Peyer's patch (tissue), 4 donors: ENCODE measurements around the gene SIGLEC15. TPM values are rescaled to one million over a fixed set of nuclear protein-coding genes. Genes with fewer than 3 reads are reported as not detected.

Experiments
- DNase-seq, 3 donors: peaks; one replicate each; pipeline ENCODE4 v3.0.0-alpha.2; 2017 to 2019
- H3K27ac ChIP-seq, 4 donors: fragments of 200-600 bp; sonication (generic); one replicate each; pipeline ENCODE4 v1.5.1; 2016 to 2019
- H3K27me3 ChIP-seq, 2 donors: fragments of 200-600 bp; sonication (generic); one replicate each; pipeline ENCODE4 v1.5.1; 2019
- H3K36me3 ChIP-seq, 3 donors: fragments of 200-600 bp; sonication (generic); one replicate each; pipeline ENCODE4 v1.5.1; 2016 to 2019
- H3K4me1 ChIP-seq, 4 donors: fragments of 200-600 bp; sonication (generic); one replicate each; pipeline ENCODE4 v1.5.1; 2016 to 2019
- H3K4me3 ChIP-seq, 4 donors: fragments of 200-600 bp; sonication (generic); 1 replicate in 3 of 4; 2 replicates in 1 of 4; pipeline ENCODE4 v1.5.1; 2016 to 2019; ENCODE audit warnings: mild to moderate bottlenecking in 1 of 4
- H3K9me3 ChIP-seq, 4 donors: fragments of 200-600 bp; sonication (generic); one replicate each; pipeline ENCODE4 v1.5.1; 2016 to 2019; ENCODE audit warnings: mild to moderate bottlenecking in 1 of 4
- POLR2A ChIP-seq, 2 donors: fragments of 450-650 bp; IDR thresholded peaks; one replicate each; pipeline ENCODE4 v1.5.1; 2017; ENCODE audit warnings: antibody characterized with exemption in 2 of 2, mild to moderate bottlenecking in 2 of 2, moderate library complexity in 2 of 2
- total RNA-seq, 4 donors: library from RNA; depleted of rRNA; stranded (reverse); fragments of >200 nt; gene quantifications; one replicate each; pipeline ENCODE4 v1.1.0, GENCODE V29; 2016
- TF ChIP-seq, protein P1 (sequence below), 6 experiments: fragments of 450-650 bp in 4 of 6; fragments of 200-600 bp in 2 of 6; sonication (generic) in 1 of 6; IDR thresholded peaks; one replicate each; pipeline ENCODE4 v1.5.1; 2017 to 2019; ENCODE audit warnings: antibody characterized with exemption in 6 of 6, mild to moderate bottlenecking in 3 of 6, moderate library complexity in 1 of 6

Gene SIGLEC15
- total RNA-seq, 4 donors from 2014 or later: 0.47 TPM; not detected in 3

DNA sequence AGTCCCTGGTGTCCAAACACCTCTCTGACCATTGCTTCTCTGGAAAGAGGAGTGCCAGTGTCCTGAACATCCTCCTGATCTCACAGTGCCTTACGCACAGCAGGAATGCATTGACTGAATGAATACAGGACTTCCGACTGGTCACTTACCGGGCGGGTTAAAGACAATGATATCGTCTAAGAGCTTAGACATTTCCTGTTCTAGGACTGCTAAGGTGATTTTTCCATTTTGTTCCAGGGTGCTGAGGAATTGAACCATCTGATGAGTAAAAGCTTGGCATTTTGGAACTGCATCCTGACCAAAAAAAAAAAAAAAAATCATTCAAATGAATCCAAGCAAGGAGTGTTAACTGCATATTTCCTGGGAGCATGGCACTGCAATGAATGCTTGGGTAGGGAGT is 40.0 kb downstream of the SIGLEC15 start:
- no peak for TF ChIP-seq POLR2A (IDR thresholded peaks at IDR 0.05)
- TF ChIP-seq, protein P1, sequence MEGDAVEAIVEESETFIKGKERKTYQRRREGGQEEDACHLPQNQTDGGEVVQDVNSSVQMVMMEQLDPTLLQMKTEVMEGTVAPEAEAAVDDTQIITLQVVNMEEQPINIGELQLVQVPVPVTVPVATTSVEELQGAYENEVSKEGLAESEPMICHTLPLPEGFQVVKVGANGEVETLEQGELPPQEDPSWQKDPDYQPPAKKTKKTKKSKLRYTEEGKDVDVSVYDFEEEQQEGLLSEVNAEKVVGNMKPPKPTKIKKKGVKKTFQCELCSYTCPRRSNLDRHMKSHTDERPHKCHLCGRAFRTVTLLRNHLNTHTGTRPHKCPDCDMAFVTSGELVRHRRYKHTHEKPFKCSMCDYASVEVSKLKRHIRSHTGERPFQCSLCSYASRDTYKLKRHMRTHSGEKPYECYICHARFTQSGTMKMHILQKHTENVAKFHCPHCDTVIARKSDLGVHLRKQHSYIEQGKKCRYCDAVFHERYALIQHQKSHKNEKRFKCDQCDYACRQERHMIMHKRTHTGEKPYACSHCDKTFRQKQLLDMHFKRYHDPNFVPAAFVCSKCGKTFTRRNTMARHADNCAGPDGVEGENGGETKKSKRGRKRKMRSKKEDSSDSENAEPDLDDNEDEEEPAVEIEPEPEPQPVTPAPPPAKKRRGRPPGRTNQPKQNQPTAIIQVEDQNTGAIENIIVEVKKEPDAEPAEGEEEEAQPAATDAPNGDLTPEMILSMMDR (IDR thresholded peaks at IDR 0.05): no peak
- no peak for DNase-seq
- Histone ChIP-seq H3K4me3 (no peak overlapping the region), H3K27me3 (no peaks in the 10 kb centered on the region), H3K36me3 (peaks cover 0 to 71% (median 0%) of the 10 kb centered on the region in 3 donors), H3K27ac (no peak overlapping the region), H3K9me3 (no peaks in the 10 kb centered on the region), H3K4me1 (no peaks in the 10 kb centered on the region)

DNA sequence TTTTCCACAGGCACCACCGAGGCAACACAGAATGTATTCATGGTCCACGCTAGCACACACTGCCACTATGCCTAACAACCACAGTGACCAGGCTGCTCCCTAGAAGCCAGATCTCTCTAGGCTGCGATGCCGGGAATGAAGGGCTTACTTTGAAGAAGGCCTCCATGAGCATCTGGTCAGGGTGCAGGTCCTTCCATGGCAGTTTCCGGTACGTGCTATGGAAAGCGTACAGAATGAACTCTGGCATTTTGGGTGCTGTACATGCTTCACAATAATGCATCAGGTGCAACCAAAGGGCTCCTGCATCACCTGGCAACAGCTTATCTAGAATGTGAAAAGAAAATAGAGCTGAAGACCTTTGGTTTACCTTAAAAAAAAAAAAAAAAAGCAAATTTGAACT is 44.9 kb downstream of the SIGLEC15 start:
- Histone ChIP-seq H3K4me1 (peaks cover 0 to 3% (median 0%) of the 10 kb centered on the region in 4 donors), H3K27me3 (no peaks in the 10 kb centered on the region), H3K9me3 (no peaks in the 10 kb centered on the region), H3K36me3 (peaks cover 0 to 81% (median 0%) of the 10 kb centered on the region in 3 donors), H3K4me3 (no peak overlapping the region), H3K27ac (no peak overlapping the region)
- no peak for DNase-seq
- no peak for TF ChIP-seq POLR2A (IDR thresholded peaks at IDR 0.05)
- TF ChIP-seq, protein P1 (IDR thresholded peaks at IDR 0.05): no peak

DNA sequence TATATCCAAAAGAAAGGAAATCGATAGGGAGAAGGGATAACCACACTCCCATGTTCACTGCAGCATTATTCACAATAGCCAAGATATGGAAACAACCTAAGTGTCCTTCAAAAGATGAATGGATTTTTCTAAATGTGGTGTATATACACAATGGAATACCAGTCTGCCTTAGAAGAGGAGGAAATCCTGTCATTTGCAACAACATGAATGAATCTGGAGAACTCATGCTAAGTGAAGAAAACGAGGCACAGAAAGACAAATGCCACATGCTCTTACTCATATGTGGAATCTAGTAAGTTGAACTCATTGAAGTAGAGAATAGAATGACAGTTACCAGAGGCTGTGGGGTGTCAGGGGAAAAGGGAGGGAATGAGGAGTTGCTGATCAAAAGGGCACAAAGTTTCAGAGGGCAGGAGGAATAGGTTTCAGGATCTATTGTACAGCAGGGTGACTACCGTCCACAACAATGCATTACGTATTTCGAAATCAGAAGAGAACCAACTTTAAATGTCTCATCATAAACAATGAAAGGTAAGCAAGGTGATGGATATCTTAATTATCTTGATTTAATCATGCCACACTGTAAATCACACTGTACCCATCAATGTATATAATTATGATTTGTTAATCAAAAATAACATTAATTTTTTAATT is 46.1 kb downstream of the SIGLEC15 start:
- Histone ChIP-seq H3K36me3 (peaks cover 0 to 79% (median 0%) of the 10 kb centered on the region in 3 donors), H3K4me1 (peaks cover 0 to 3% (median 0%) of the 10 kb centered on the region in 4 donors), H3K4me3 (no peak overlapping the region), H3K27ac (no peak overlapping the region), H3K27me3 (no peaks in the 10 kb centered on the region), H3K9me3 (no peaks in the 10 kb centered on the region)
- no peak for DNase-seq
- TF ChIP-seq, protein P1 (IDR thresholded peaks at IDR 0.05): no peak
- TF ChIP-seq POLR2A (IDR thresholded peaks at IDR 0.05): no peak

DNA sequence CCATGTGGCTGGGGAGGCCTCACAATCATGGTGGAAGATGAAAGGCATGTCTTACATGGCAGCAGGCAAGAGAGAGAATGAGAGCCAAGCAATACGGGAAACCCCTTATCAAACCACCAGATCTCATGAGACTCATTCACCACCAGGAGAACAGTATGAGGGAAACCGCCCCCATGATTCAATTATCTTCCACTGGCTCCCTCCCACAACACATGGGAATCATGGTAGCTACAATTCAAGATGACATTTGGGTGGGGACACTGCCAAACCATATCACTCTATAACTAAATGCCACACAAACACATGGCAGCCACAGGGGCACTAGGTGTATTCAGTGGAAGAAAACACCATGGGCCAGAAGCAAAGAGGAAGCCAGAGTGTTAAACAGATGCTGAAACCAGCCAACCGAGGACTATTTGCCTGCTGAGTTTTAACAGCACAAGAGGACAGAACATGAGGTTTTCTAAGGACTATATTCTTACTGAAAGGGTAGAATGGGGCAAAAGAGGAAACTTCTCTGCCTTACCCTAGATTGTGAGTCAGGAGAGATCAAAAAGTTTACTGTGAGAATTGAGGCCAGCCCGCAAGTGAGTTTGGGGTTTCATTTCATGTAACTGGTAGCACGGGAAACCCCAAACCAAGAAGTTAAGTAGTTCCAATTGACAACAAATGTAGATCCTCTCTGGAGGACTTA is 49.2 kb downstream of the SIGLEC15 start:
- no peaks in the 10 kb centered on the region for H3K27me3 ChIP-seq
- peak in 2 of 3 donors; percentile 43 to 72 for DNase-seq
- peak overlapping the region in 1 of 4 donors; percentile 14 for H3K27ac ChIP-seq
- peaks cover 0 to 3% (median 0%) of the 10 kb centered on the region in 4 donors for H3K4me1 ChIP-seq
- H3K4me3 ChIP-seq: no peak overlapping the region
- no peaks in the 10 kb centered on the region for H3K9me3 ChIP-seq
- TF ChIP-seq, protein P1 (IDR thresholded peaks at IDR 0.05): no peak
- TF ChIP-seq POLR2A (IDR thresholded peaks at IDR 0.05): no peak
- peaks cover 0 to 56% (median 0%) of the 10 kb centered on the region in 3 donors for H3K36me3 ChIP-seq

DNA sequence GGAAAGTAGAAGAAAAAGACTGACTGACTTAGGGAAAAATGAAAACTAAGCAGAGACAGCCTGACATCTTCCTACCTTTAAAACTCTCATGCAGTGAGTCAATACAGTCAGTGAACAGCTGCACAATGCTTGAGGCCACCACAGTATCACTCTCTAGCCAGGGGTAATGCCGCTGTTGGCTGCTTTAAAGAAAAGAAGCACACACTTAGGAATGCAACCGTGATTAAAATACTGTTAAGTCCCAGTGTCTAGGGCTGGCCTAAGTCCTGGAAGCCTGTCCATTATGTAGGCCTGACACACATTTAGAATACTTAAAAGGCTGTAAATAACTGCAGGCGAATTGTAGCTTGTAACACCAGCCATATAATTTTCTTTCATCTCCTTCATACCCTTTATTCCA is 50.7 kb downstream of the SIGLEC15 start:
- no peak overlapping the region for H3K4me3 ChIP-seq
- no peaks in the 10 kb centered on the region for H3K9me3 ChIP-seq
- H3K36me3 ChIP-seq: peaks cover 0 to 55% (median 0%) of the 10 kb centered on the region in 3 donors
- H3K27me3 ChIP-seq: no peaks in the 10 kb centered on the region
- H3K4me1 ChIP-seq: peaks cover 0 to 4% (median 2%) of the 10 kb centered on the region in 4 donors
- no peak for DNase-seq
- TF ChIP-seq POLR2A (IDR thresholded peaks at IDR 0.05): no peak
- TF ChIP-seq, protein P1 (IDR thresholded peaks at IDR 0.05): no peak
- no peak overlapping the region for H3K27ac ChIP-seq
